ENCODE results near the gene SMG6. TPM values are rescaled to one million over a fixed set of nuclear protein-coding genes. Genes with fewer than 3 reads are reported as not detected.

The SMG6 gene
- total and polyA plus RNA-seq, 2 donors: 30.0 to 31.0 TPM

GRCh38 chr17:2095536-2095910 is 208.1 kb downstream of the SMG6 start:
- 96% methylated on average over 10 of the region's 10 CpGs for WGBS
- Histone ChIP-seq H3K4me3 (ENCODE audit: low read length in 2 of 2) (no peak overlapping the region), H3K9me3 (ENCODE audit: control insufficient read depth in 2 of 2, insufficient read depth in 1 of 2, low read length in 1 of 2) (no peaks in the 10 kb centered on the region), H3K27me3 (ENCODE audit: control insufficient read depth in 2 of 2, insufficient read depth in 1 of 2, low read length in 1 of 2) (no peaks in the 10 kb centered on the region), H3K4me1 (ENCODE audit: control insufficient read depth in 2 of 2, insufficient read depth in 2 of 2, low read length in 2 of 2) (peaks cover 0 to 18% of the 10 kb centered on the region in 2 donors), H3K27ac (ENCODE audit: low read depth in 1 of 2, low read length in 1 of 2) (peak overlapping the region in 1 of 2 donors; percentile 21), H3K36me3 (ENCODE audit: control insufficient read depth in 2 of 2, insufficient read depth in 2 of 2, low read length in 1 of 2) (peaks cover 0 to 11% of the 10 kb centered on the region in 2 donors)
- DNase-seq (ENCODE audit: low read depth in 6 of 9, low spot score in 9 of 9): no peak

GRCh38 chr17:2094891-2095535 is 208.6 kb downstream of the SMG6 start:
- 96% methylated on average over 12 of the region's 12 CpGs for WGBS
- no peaks in the 10 kb centered on the region for H3K27me3 ChIP-seq (ENCODE audit: control insufficient read depth in 2 of 2, insufficient read depth in 1 of 2, low read length in 1 of 2)
- H3K36me3 ChIP-seq (ENCODE audit: control insufficient read depth in 2 of 2, insufficient read depth in 2 of 2, low read length in 1 of 2): peaks cover 0 to 11% of the 10 kb centered on the region in 2 donors
- peaks cover 5 to 24% of the 10 kb centered on the region in 2 donors for H3K4me1 ChIP-seq (ENCODE audit: control insufficient read depth in 2 of 2, insufficient read depth in 2 of 2, low read length in 2 of 2)
- no peak overlapping the region for H3K4me3 ChIP-seq (ENCODE audit: low read length in 2 of 2)
- H3K9me3 ChIP-seq (ENCODE audit: control insufficient read depth in 2 of 2, insufficient read depth in 1 of 2, low read length in 1 of 2): no peaks in the 10 kb centered on the region
- H3K27ac ChIP-seq (ENCODE audit: low read depth in 1 of 2, low read length in 1 of 2): peak overlapping the region in 1 of 2 donors; percentile 21
- DNase-seq (ENCODE audit: low read depth in 6 of 9, low spot score in 9 of 9): no peak

GRCh38 chr17:2093349-2093748 is 210.2 kb downstream of the SMG6 start:
- Histone ChIP-seq H3K4me1 (ENCODE audit: control insufficient read depth in 2 of 2, insufficient read depth in 2 of 2, low read length in 2 of 2) (peaks cover 18 to 40% of the 10 kb centered on the region in 2 donors), H3K27me3 (ENCODE audit: control insufficient read depth in 2 of 2, insufficient read depth in 1 of 2, low read length in 1 of 2) (no peaks in the 10 kb centered on the region), H3K36me3 (ENCODE audit: control insufficient read depth in 2 of 2, insufficient read depth in 2 of 2, low read length in 1 of 2) (peaks cover 0 to 11% of the 10 kb centered on the region in 2 donors), H3K4me3 (ENCODE audit: low read length in 2 of 2) (no peak overlapping the region), H3K27ac (ENCODE audit: low read depth in 1 of 2, low read length in 1 of 2) (peak overlapping the region in 1 of 2 donors; percentile 36), H3K9me3 (ENCODE audit: control insufficient read depth in 2 of 2, insufficient read depth in 1 of 2, low read length in 1 of 2) (no peaks in the 10 kb centered on the region)
- whole genome bisulfite sequencing: 94% methylated on average over 5 of the region's 5 CpGs
- no peak for DNase-seq (ENCODE audit: low read depth in 6 of 9, low spot score in 9 of 9)

GRCh38 chr17:2092253-2092652 is 211.3 kb downstream of the SMG6 start:
- H3K36me3 ChIP-seq (ENCODE audit: control insufficient read depth in 2 of 2, insufficient read depth in 2 of 2, low read length in 1 of 2): peaks cover 0 to 11% of the 10 kb centered on the region in 2 donors
- peaks cover 29 to 51% of the 10 kb centered on the region in 2 donors for H3K4me1 ChIP-seq (ENCODE audit: control insufficient read depth in 2 of 2, insufficient read depth in 2 of 2, low read length in 2 of 2)
- no peaks in the 10 kb centered on the region for H3K27me3 ChIP-seq (ENCODE audit: control insufficient read depth in 2 of 2, insufficient read depth in 1 of 2, low read length in 1 of 2)
- H3K9me3 ChIP-seq (ENCODE audit: control insufficient read depth in 2 of 2, insufficient read depth in 1 of 2, low read length in 1 of 2): no peaks in the 10 kb centered on the region
- no peak for DNase-seq (ENCODE audit: low read depth in 6 of 9, low spot score in 9 of 9)
- no peak overlapping the region for H3K27ac ChIP-seq (ENCODE audit: low read depth in 1 of 2, low read length in 1 of 2)
- 97% methylated on average over 4 of the region's 4 CpGs for WGBS
- H3K4me3 ChIP-seq (ENCODE audit: low read length in 2 of 2): no peak overlapping the region

- H3K9me3 ChIP-seq (ENCODE audit: control insufficient read depth in 2 of 2, insufficient read depth in 1 of 2, low read length in 1 of 2): no peaks in the 10 kb centered on the region
- no peak for DNase-seq (ENCODE audit: low read depth in 6 of 9, low spot score in 9 of 9)
- WGBS: 86% methylated on average over 2 of the region's 2 CpGs
Observed at GRCh38 chr17:2090804-2091534, 212.6 kb downstream of the SMG6 start.

GRCh38 chr17:2090210-2090641 is 213.4 kb downstream of the SMG6 start:
- peaks cover 29 to 68% of the 10 kb centered on the region in 2 donors for H3K4me1 ChIP-seq (ENCODE audit: control insufficient read depth in 2 of 2, insufficient read depth in 2 of 2, low read length in 2 of 2)

More at GRCh38 chr17:2090804-2091534, 212.6 kb downstream of the SMG6 start:
- H3K4me3 ChIP-seq (ENCODE audit: low read length in 2 of 2): no peak overlapping the region
- H3K36me3 ChIP-seq (ENCODE audit: control insufficient read depth in 2 of 2, insufficient read depth in 2 of 2, low read length in 1 of 2): peaks cover 0 to 7% of the 10 kb centered on the region in 2 donors
- peak overlapping the region in 1 of 2 donors; percentile 82 for H3K27ac ChIP-seq (ENCODE audit: low read depth in 1 of 2, low read length in 1 of 2)
- peaks cover 29 to 64% of the 10 kb centered on the region in 2 donors for H3K4me1 ChIP-seq (ENCODE audit: control insufficient read depth in 2 of 2, insufficient read depth in 2 of 2, low read length in 2 of 2)
- no peaks in the 10 kb centered on the region for H3K27me3 ChIP-seq (ENCODE audit: control insufficient read depth in 2 of 2, insufficient read depth in 1 of 2, low read length in 1 of 2)

GRCh38 chr17:2089021-2089422 is 214.6 kb downstream of the SMG6 start:
- H3K9me3 ChIP-seq (ENCODE audit: control insufficient read depth in 2 of 2, insufficient read depth in 1 of 2, low read length in 1 of 2): no peaks in the 10 kb centered on the region
- H3K27me3 ChIP-seq (ENCODE audit: control insufficient read depth in 2 of 2, insufficient read depth in 1 of 2, low read length in 1 of 2): no peaks in the 10 kb centered on the region
- peaks cover 7 to 24% of the 10 kb centered on the region in 2 donors for H3K36me3 ChIP-seq (ENCODE audit: control insufficient read depth in 2 of 2, insufficient read depth in 2 of 2, low read length in 1 of 2)
- 68% methylated on average over 8 of the region's 8 CpGs for WGBS
- no peak for DNase-seq (ENCODE audit: low read depth in 6 of 9, low spot score in 9 of 9)
- peak overlapping the region; percentile 69 to 82 for H3K27ac ChIP-seq (ENCODE audit: low read depth in 1 of 2, low read length in 1 of 2)
- H3K4me1 ChIP-seq (ENCODE audit: control insufficient read depth in 2 of 2, insufficient read depth in 2 of 2, low read length in 2 of 2): peaks cover 29 to 77% of the 10 kb centered on the region in 2 donors
- no peak overlapping the region for H3K4me3 ChIP-seq (ENCODE audit: low read length in 2 of 2)

More at GRCh38 chr17:2090210-2090641, 213.4 kb downstream of the SMG6 start:
- 58% methylated on average over 9 of the region's 9 CpGs for WGBS
- Histone ChIP-seq H3K4me3 (ENCODE audit: low read length in 2 of 2) (no peak overlapping the region), H3K27ac (ENCODE audit: low read depth in 1 of 2, low read length in 1 of 2) (peak overlapping the region in 1 of 2 donors; percentile 82), H3K36me3 (ENCODE audit: control insufficient read depth in 2 of 2, insufficient read depth in 2 of 2, low read length in 1 of 2) (peaks cover 4 to 12% of the 10 kb centered on the region in 2 donors), H3K9me3 (ENCODE audit: control insufficient read depth in 2 of 2, insufficient read depth in 1 of 2, low read length in 1 of 2) (no peaks in the 10 kb centered on the region), H3K27me3 (ENCODE audit: control insufficient read depth in 2 of 2, insufficient read depth in 1 of 2, low read length in 1 of 2) (no peaks in the 10 kb centered on the region)
- peak in 1 of 9 donors; percentile 44 for DNase-seq (ENCODE audit: low read depth in 6 of 9, low spot score in 9 of 9)

- Histone ChIP-seq H3K9me3 (ENCODE audit: control insufficient read depth in 2 of 2, insufficient read depth in 1 of 2, low read length in 1 of 2) (no peaks in the 10 kb centered on the region), H3K36me3 (ENCODE audit: control insufficient read depth in 2 of 2, insufficient read depth in 2 of 2, low read length in 1 of 2) (peaks cover 18 to 35% of the 10 kb centered on the region in 2 donors), H3K27ac (ENCODE audit: low read depth in 1 of 2, low read length in 1 of 2) (peak overlapping the region; percentile 19 to 46), H3K27me3 (ENCODE audit: control insufficient read depth in 2 of 2, insufficient read depth in 1 of 2, low read length in 1 of 2) (no peaks in the 10 kb centered on the region), H3K4me1 (ENCODE audit: control insufficient read depth in 2 of 2, insufficient read depth in 2 of 2, low read length in 2 of 2) (peaks cover 29 to 84% of the 10 kb centered on the region in 2 donors), H3K4me3 (ENCODE audit: low read length in 2 of 2) (no peak overlapping the region)
- DNase-seq (ENCODE audit: low read depth in 6 of 9, low spot score in 9 of 9): peak in 1 of 9 donors; percentile 53
- 39% methylated on average over 10 of the region's 10 CpGs for WGBS
Observed at GRCh38 chr17:2087597-2088211, 215.9 kb downstream of the SMG6 start.
